Epithelial cell of proximal tubule (primary cell): ENCODE results near the gene CAMK2D. TPM values are rescaled to one million over a fixed set of nuclear protein-coding genes. Genes with fewer than 3 reads are reported as not detected.

Experiments
- DNase-seq: peaks from one replicate; pipeline ENCODE4 v3.0.0-alpha.2; 2011; ENCODE audit warnings: low read depth
- H3K4me3 ChIP-seq: 2 replicates; pipeline ENCODE4 v1.5.1; 2011; ENCODE audit warnings: low read depth, mild to moderate bottlenecking, low read length
- total RNA-seq: library from RNA; depleted of rRNA; stranded (reverse); fragments of >200 nt; gene quantifications from 2 replicates; pipeline ENCODE4 v1.2.3, GENCODE V29; 2015
- TF ChIP-seq, protein P1 (sequence below): conservative IDR thresholded peaks from 2 replicates; pipeline ENCODE4 v1.5.1; 2012; ENCODE audit warnings: low read depth, mild to moderate bottlenecking, low read length

Gene CAMK2D
- total RNA-seq, 1 donor from 2014 or later: 42.2 TPM

- no peak for DNase-seq
- no peak overlapping the region for H3K4me3 ChIP-seq
- TF ChIP-seq, protein P1, sequence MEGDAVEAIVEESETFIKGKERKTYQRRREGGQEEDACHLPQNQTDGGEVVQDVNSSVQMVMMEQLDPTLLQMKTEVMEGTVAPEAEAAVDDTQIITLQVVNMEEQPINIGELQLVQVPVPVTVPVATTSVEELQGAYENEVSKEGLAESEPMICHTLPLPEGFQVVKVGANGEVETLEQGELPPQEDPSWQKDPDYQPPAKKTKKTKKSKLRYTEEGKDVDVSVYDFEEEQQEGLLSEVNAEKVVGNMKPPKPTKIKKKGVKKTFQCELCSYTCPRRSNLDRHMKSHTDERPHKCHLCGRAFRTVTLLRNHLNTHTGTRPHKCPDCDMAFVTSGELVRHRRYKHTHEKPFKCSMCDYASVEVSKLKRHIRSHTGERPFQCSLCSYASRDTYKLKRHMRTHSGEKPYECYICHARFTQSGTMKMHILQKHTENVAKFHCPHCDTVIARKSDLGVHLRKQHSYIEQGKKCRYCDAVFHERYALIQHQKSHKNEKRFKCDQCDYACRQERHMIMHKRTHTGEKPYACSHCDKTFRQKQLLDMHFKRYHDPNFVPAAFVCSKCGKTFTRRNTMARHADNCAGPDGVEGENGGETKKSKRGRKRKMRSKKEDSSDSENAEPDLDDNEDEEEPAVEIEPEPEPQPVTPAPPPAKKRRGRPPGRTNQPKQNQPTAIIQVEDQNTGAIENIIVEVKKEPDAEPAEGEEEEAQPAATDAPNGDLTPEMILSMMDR: no peak
Measured at GRCh38 chr4:113617195-113617594, 144.3 kb downstream of the CAMK2D start.

DNA sequence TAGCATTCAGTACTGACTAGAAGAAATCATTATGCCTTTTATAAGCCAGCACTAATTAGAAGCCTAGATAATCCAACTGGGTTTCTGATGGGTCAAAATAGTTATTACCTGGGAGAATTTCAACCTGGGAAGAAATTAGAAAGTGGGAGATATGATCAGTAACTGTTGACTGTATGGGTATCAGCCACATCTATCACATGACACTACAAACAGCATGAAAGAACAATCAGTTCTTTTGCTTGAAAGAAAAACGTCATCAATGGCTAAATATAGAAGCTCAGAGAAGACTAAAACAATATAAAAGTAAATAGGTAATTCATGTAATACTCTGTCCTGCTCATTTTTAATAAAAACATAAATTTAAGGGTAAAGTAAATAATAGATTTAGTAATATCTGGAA lies 145.1 kb downstream of the CAMK2D start:
- H3K4me3 ChIP-seq: no peak overlapping the region
- no peak for DNase-seq
- TF ChIP-seq, protein P1: no peak

DNA sequence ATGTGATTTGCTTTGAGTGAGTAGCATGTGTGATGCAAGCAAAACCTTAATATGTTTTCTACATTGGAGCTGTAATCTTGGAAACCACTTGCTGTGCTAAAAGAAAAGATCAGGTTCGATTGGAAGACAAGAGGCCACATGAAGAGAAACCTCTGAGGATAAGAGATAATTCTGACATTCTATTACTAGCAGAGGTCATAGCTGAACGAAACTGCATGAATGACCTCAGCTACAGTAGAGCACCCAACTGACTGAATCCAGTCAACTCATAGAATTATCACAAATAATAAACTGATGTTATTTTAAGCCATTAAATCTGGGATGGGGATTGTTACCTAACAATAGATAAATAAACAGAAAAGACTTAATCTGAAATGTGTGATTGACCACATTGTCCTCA lies 147.1 kb downstream of the CAMK2D start:
- TF ChIP-seq, protein P1: no peak
- H3K4me3 ChIP-seq: no peak overlapping the region
- DNase-seq: no peak

- TF ChIP-seq, protein P1: no peak
- no peak overlapping the region for H3K4me3 ChIP-seq
- no peak for DNase-seq
Measured at GRCh38 chr4:113613503-113613902, 148.0 kb downstream of the CAMK2D start.

- H3K4me3 ChIP-seq: no peak overlapping the region
- TF ChIP-seq, protein P1: no peak
- DNase-seq: no peak
Measured at GRCh38 chr4:113610537-113610936, 151.0 kb downstream of the CAMK2D start.

DNA sequence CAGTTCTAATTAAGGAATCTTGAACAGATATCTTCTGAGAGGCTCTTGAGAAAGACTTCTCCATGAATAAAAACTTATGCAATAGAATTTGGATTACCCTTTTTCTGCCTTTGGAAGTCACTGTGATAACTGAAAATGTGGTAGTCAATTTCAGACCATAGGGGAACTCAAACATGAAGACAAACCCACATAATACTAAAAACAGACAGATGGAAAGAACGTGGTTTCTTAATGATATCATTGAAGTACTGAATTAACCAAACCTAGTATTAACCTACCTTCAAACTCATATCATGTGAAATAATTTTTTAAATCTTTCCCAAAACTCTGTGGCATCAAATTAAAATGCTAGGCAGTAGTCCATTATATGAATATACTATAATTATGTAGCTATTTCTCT lies 153.5 kb downstream of the CAMK2D start:
- TF ChIP-seq, protein P1: no peak
- no peak for DNase-seq
- no peak overlapping the region for H3K4me3 ChIP-seq

DNA sequence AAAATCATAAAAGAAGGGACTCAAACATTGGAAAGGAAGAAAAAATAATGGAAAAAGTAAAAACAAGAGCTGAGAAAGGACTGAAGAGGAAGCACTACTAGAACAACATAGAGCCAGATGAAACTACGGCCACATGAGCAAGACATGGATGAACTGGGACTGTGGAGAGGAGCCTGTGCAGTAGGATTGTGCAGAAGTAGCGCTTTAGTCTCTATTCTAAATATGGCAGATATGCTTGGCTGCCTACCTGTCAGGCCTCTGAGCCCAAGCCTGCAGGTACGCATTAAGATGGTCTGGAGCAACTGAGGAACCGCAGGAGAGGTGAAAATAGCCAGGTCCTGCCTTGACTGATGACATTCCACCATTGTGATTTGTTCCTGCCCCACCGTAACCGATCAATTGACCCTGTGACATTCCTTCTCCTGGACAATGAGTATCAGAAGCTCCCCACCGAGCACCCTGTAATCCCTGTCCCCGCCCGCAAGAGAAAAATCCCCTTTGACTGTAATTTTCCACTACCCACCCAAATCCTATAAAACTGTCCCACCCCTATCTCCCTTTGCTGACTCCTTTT lies 154.3 kb downstream of the CAMK2D start:
- no peak for DNase-seq

More for the DNA sequence above, 154.3 kb downstream of the CAMK2D start:
- TF ChIP-seq, protein P1: no peak
- H3K4me3 ChIP-seq: no peak overlapping the region
